GM19467 (cell line): Measurements from ENCODE around the gene JUNB.

Experiments used
- ATAC-seq: cut with Tn5 transposase; IDR thresholded peaks from one replicate; pipeline ENCODE4 v1.9.1; 2021; ENCODE audit warnings: mild to moderate bottlenecking, moderate library complexity; ENCODE audit not compliant: unreplicated experiment

JUNB gene

GRCh38 chr19:12840091-12841079 is 49.1 kb downstream of the JUNB start:
- ATAC-seq: no peak

- no peak for ATAC-seq
Measured at GRCh38 chr19:12841094-12841493, 49.8 kb downstream of the JUNB start.

GRCh38 chr19:12842511-12842910 is 51.2 kb downstream of the JUNB start:
- no peak for ATAC-seq
